Measurements from ENCODE around the gene LYRM2.

The LYRM2 gene, protein sequence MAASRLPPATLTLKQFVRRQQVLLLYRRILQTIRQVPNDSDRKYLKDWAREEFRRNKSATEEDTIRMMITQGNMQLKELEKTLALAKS

GRCh38 chr6:89638320-89639195, at the start of gene LYRM2:
LYRM2 (minus strand) TSS chr6:89638747; CDS start chr6:89638716, 31 bp downstream.
- peak; percentile 92 for DNase-seq

DNA sequence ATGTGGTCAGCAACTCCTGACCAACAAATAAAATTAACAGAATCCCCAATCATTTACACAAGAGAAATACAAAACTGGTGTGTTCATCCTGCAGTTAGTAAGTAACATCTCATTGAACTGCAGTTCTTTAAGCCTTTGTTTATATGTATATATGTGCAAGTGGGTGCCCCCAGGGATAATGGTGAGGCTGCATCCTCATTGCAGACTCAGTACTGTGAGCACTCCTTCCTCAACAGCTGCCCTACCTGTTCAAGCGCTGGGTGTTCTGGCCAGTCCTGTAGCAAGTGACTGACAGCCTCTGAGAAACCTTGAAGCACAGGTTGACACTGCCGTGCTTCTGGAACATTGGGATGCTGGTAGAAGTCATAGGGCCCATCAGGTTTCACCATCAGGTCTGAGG, 49.8 kb upstream of the LYRM2 start:
- no peak for DNase-seq

- DNase-seq, result no peak
Measured at GRCh38 chr6:89685311-89685710, 46.8 kb upstream of the LYRM2 start.

GRCh38 chr6:89682991-89683390, 44.4 kb upstream of the LYRM2 start:
- DNase-seq, result no peak

DNA sequence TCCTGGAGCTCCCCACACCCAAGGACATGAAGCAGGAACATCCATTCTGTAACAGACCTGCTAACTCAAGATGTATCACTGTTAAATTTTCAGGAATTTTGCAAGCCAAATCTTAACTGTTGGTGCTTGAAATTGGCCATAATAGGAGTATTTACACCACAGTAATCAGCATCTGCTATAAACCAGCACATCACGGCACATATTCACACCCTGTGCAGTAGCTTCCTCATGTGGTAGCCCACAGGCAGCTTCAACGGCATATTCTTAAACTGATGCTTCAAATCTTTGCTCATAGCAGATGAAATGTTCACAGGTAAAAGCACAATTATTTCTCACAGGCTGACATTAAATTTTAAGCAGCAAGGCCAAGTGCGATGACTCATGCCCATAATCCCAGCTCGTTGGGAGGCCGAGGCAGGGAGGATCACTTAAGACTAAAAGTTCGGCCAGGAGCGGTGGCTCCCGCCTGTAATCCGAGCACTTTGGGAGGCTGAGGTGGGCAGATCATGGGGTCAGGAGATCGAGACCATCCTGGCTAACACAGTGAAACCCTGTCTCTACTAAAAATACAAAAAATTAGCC, 43.5 kb upstream of the LYRM2 start:
- DNase-seq, result no peak

DNA sequence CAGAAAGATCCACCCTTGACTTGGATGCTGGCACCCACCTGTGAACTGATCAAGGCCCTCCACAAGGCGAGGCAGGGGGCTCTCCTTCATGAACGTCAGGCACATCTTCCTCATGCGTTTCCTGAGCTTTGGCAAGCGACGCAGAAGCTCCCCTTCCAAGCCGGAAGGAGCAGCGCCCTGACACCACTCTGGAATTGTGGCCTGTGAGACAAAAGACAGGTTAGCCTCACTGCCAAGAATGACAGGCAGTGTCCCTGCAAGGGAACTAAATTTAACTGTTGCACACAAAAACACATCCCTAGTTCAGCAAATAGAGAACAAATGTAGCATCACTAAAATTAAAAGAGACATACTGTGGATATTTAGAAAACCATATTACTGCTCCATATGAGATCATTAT, 42.0 kb upstream of the LYRM2 start:
- DNase-seq, result no peak

DNA sequence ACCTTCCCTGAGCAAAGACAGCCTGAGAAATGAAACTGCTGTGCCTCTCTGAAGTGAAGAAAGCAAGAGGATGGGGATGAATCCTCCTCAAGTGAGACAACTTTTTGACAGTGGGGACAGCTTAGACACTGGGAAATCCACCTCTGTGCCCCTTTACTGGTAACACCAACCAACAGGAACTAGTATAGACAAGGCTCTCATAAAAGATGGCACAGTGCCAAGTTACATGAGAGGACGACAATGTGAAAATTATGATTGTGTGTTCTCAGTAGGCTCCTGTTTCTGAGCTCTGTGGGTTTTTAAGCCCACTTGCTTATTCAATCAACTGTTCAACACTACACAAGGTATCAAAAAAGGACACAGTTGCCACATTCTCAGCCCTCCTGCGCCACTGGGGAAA, 41.6 kb upstream of the LYRM2 start:
- DNase-seq, result no peak

DNA sequence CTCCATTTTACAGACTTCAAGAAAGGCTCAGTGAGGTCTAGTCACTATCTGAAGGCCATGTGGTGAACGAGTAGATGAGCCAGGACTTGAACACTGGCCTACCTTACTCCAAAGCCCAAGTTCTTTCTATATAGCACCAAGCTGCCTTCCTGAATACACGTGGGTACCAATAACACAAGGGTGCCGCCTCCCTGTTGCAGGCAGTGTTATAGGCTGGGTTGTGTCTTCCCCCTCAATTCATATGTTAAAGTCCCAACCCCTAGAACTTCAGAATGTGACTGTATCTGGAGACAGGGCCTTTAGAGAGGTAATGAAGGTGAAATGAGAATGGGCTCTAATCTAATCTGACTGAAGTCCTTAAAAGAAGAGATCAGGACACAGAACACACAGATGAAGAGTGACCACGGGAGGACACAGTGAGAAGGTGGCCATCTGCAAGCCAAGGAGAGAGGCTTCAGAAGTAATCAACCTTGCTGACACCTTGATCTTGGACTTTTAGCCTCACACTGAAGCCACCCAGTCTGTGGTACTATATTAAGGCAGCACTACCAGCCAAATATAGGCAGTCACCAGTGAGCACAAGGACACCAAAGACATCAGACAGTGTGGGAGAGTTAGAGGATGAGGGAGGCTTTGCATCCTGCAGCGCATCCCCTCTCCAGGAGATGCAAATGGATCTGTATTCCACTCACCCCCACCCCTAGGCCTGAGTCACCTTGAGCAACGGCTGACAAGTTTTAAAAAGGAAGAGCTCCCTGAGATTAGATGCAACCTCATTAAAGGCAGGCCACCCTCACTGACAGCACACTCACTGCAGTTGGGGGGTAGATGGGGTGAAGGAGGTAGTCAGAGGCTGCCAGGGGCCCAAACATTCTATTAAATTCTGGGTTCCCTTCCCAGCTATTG, 40.9 kb upstream of the LYRM2 start:
- DNase-seq, result no peak

- no peak for DNase-seq
Measured at GRCh38 chr6:89678531-89678930, 40.0 kb upstream of the LYRM2 start.

DNA sequence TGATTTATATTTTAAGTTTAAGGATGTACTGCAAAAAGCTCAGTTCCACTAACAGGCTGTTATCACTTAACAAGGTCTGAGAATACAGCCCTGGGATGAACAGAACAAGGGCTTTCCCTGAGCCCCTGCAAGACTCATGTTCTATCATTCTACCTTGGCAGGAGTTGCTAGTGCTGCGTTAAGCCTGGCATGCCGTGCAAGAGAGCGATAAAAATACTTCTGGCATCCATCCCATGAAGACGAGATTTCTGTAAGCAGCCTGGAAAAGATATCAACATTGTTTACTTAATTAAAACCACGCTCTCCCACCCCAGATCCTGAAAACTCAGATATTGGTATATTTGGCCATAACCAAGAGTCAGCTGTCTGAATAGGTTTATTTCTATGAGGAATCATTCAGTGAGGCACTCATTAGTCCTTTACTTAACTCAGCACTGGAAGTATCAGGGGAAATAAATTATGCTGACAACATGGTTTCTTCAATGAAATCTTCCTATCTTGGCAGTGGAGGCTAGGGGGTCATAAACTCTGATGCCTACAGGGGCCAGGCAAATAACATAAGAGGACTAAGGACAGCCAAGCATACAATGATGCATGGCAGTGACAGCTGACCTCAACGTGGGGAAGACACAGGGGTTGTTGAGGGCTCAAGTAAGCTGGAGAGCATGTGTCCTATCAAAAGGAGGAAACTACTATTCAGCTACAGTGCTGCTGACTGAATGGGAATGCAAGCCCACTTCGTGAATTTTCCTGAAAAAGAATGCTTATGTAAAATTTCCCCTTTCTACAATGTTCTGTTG, 37.6 kb upstream of the LYRM2 start:
- no peak for DNase-seq

- no peak for DNase-seq
Measured at GRCh38 chr6:89670935-89671565, 32.5 kb upstream of the LYRM2 start.

- no peak for DNase-seq
Measured at GRCh38 chr6:89669002-89669401, 30.5 kb upstream of the LYRM2 start.

- DNase-seq, result no peak
Measured at GRCh38 chr6:89667872-89668556, 29.5 kb upstream of the LYRM2 start.

GRCh38 chr6:89662659-89663223, 24.2 kb upstream of the LYRM2 start:
- DNase-seq, result no peak

GRCh38 chr6:89661559-89661958, 23.0 kb upstream of the LYRM2 start:
- no peak for DNase-seq

DNA sequence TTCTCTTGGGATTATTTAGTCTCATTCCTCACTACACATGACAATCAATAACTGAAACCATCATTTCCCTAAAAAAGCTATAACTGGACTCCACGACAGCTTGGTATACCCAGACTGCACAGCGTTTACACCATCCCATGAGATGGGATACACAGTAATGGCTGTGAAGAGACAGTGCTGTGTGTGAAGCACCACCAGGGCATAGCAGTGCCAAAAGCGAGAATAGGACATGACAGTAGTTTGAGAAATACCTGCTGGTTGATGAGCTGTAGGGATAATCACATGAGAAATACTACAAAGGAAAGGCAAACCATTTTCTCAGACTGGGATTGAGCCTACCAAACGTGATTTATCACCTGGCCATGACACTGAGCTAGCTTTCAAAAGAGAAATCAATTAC, 22.4 kb upstream of the LYRM2 start:
- no peak for DNase-seq

GRCh38 chr6:89657445-89658158, 19.1 kb upstream of the LYRM2 start:
- DNase-seq, result no peak

- DNase-seq, result no peak
Measured at GRCh38 chr6:89655122-89655521, 16.6 kb upstream of the LYRM2 start.

DNA sequence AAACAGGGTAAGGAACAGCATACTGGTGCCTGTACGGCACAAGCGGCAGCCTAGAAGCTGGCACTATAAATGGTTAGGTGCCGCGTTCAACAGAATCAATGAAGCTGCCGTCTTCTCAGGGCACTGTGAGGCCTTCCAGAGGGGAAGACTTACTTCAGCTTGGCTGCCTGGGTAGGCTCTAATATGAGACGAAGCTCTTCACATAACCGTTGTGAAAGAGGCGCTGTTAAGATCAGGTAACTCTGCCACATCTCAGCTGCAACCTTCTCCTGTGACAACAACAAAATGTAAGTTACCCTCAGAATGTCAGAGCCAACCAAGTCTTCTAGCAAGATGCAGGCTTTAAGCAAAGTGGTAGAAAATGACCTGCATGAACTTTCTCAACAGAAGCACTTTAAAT, 12.0 kb upstream of the LYRM2 start:
- no peak for DNase-seq

- DNase-seq, result no peak
Measured at GRCh38 chr6:89649682-89650081, 11.1 kb upstream of the LYRM2 start.

Measured in activated T-cell treated with anti-CD3 and anti-CD28 coated beads, Interleukin-2, amount 50 U/mL, for 1 hour (primary cell).